AG10803 (cell line): ENCODE measurements around the gene FN3K.
A peak's percentile ranks its signal among the peaks of the same experiment; 100 is the strongest.

Source experiments
- DNase-seq: peaks from one replicate; pipeline ENCODE4 v3.0.0; 2010; ENCODE audit warnings: low read depth
- H3K4me3 ChIP-seq: 2 replicates; pipeline ENCODE4 v1.5.1; 2011; ENCODE audit warnings: mild to moderate bottlenecking, low read length, control low read depth
- CTCF ChIP-seq: conservative IDR thresholded peaks from 2 replicates; pipeline ENCODE4 v1.5.1; 2011; ENCODE audit warnings: mild to moderate bottlenecking, low read length, control low read depth, inconsistent platforms

FN3K gene

GRCh38 chr17:82794781-82795482 lies 59.5 kb downstream of the FN3K start:
- TF ChIP-seq CTCF: no peak
- H3K4me3 ChIP-seq: no peak overlapping the region
- peak; percentile 63 for DNase-seq

DNA sequence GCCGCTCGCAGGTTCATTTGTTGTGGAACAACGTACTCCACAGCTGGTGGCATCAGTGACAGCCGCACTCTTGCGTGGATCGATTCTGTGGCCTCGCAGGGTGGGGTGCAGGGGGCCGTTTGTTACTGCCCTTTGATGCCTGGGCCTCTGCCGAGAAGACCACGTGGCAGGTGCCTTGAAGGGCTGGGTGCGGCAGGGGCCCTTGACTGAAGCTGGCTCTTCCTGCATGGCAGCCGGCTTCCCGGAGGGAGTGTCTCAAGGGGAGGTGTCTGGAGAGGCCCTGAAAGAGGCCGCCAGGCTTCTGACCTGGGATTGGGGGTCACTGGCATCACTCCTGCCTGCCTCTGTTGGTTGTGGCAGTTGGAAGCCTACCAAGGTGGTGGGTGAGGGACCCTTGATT lies 60.2 kb downstream of the FN3K start:
- TF ChIP-seq CTCF: no peak
- no peak overlapping the region for H3K4me3 ChIP-seq
- DNase-seq: no peak

- DNase-seq: no peak
- H3K4me3 ChIP-seq: no peak overlapping the region
- no peak for TF ChIP-seq CTCF
Observed at GRCh38 chr17:82797061-82797460, 61.6 kb downstream of the FN3K start.

- H3K4me3 ChIP-seq: no peak overlapping the region
- TF ChIP-seq CTCF: no peak
- no peak for DNase-seq
Observed at GRCh38 chr17:82798752-82799151, 63.3 kb downstream of the FN3K start.

- no peak overlapping the region for H3K4me3 ChIP-seq
- no peak for TF ChIP-seq CTCF
- DNase-seq: no peak
Observed at GRCh38 chr17:82799591-82799990, 64.2 kb downstream of the FN3K start.
